H1 (cell line): ENCODE data around the gene ATP1A1. TPM values are rescaled to one million over a fixed set of nuclear protein-coding genes. Genes with fewer than 3 reads are reported as not detected.

ENCODE experiments used
- CTCF ChIA-PET: fragments of 300-600 bp; sonication (Branson Sonifier 250); formaldehyde crosslinking; loops from one replicate; lab custom pipeline; 2021; ENCODE audit not compliant: partially characterized antibody; lab: Charles Lee
- POLR2A ChIA-PET: fragments of 300-600 bp; sonication (Branson Sonifier 250); formaldehyde crosslinking; loops from one replicate; lab custom pipeline; 2021; ENCODE audit warnings: inconsistent platforms; ENCODE audit not compliant: partially characterized antibody; lab: Charles Lee
- DNase-seq, 2 experiments: peaks; one replicate each; pipeline versions ENCODE4 v3.0.0 to v3.0.0-alpha.2; 2010 to 2022; ENCODE audit warnings: low spot score in 2 of 2, low read depth in 1 of 2, mixed read lengths in 1 of 2
- FAIRE-seq: peaks from 2 replicates; lab custom pipeline; 2011; peaks lifted over from hg19 to GRCh38; lab: Jason Lieb, UNC
- H2AFZ ChIP-seq: 2 replicates; pipeline ENCODE4 v1.8.1; 2012; ENCODE audit warnings: low read length, inconsistent platforms
- H2AK5ac ChIP-seq: 2 replicates; pipeline ENCODE4 v1.6.1; 2013; ENCODE audit warnings: low read depth, low read length
- H2BK120ac ChIP-seq: replicated peaks from 2 replicates; pipeline ENCODE3; 2013; ENCODE audit warnings: low read depth, low read length, inconsistent platforms
- H2BK12ac ChIP-seq: 2 replicates; pipeline ENCODE4 v1.6.1; 2013; ENCODE audit warnings: low read depth, low read length
- H2BK15ac ChIP-seq: 2 replicates; pipeline ENCODE4 v1.6.1; 2013; ENCODE audit warnings: low read length
- H2BK20ac ChIP-seq: 2 replicates; pipeline ENCODE4 v1.6.1; 2013; ENCODE audit warnings: low read length
- H2BK5ac ChIP-seq: 2 replicates; pipeline ENCODE4 v1.6.1; 2013; ENCODE audit warnings: low read depth, low read length
- H3K14ac ChIP-seq: 2 replicates; pipeline ENCODE4 v1.6.1; 2013; ENCODE audit warnings: inconsistent platforms; ENCODE audit not compliant: insufficient read length
- H3K18ac ChIP-seq: 2 replicates; pipeline ENCODE4 v1.6.1; 2013; ENCODE audit warnings: low read length; ENCODE audit errors: extremely low read depth
- H3K23ac ChIP-seq: 2 replicates; pipeline ENCODE4 v1.6.1; 2013; ENCODE audit warnings: inconsistent platforms; ENCODE audit not compliant: insufficient read length
- H3K23me2 ChIP-seq: 2 replicates; pipeline ENCODE4 v1.6.1; 2013; ENCODE audit warnings: low read depth, low read length
- H3K27ac ChIP-seq: 2 replicates; pipeline ENCODE4 v1.6.1; 2011; ENCODE audit warnings: low read depth, low read length, inconsistent platforms
- H3K27me3 ChIP-seq, 4 experiments: replicated peaks in 1 of 4; 1 replicate in 1 of 4; 2 replicates in 3 of 4; pipeline versions ENCODE4 v1.6.1 to v1.8.1; 2011 to 2013; ENCODE audit warnings: low read length in 3 of 4, mild to moderate bottlenecking in 3 of 4, inconsistent platforms in 2 of 4, mixed read lengths in 2 of 4, moderate library complexity in 1 of 4; ENCODE audit not compliant: control insufficient read depth in 3 of 4, insufficient read depth in 3 of 4; ENCODE audit errors: extremely low read depth in 1 of 4
- H3K36me3 ChIP-seq, 4 experiments: 2 replicates each; pipeline versions ENCODE4 v1.6.1 to v1.8.1; 2011 to 2013; ENCODE audit warnings: mild to moderate bottlenecking in 4 of 4, low read length in 3 of 4, moderate library complexity in 2 of 4, control low read depth in 1 of 4, inconsistent platforms in 1 of 4; ENCODE audit not compliant: insufficient read depth in 4 of 4, control insufficient read depth in 2 of 4
- H3K4ac ChIP-seq: replicated peaks from 2 replicates; pipeline ENCODE3; 2013; ENCODE audit warnings: low read length, low read depth, mixed read lengths, inconsistent platforms; ENCODE audit not compliant: insufficient read length
- H3K4me1 ChIP-seq, 4 experiments: replicated peaks in 1 of 4; 1 replicate in 1 of 4; 2 replicates in 3 of 4; pipeline versions ENCODE4 v1.6.1 to v1.8.1; 2011 to 2013; ENCODE audit warnings: low read length in 3 of 4, inconsistent platforms in 2 of 4, mixed read lengths in 1 of 4; ENCODE audit not compliant: insufficient read depth in 4 of 4, control insufficient read depth in 3 of 4
- H3K4me2 ChIP-seq, 2 experiments: 2 replicates each; pipeline versions ENCODE4 v1.6.1 to v1.8.1; 2011 to 2013; ENCODE audit warnings: low read depth in 2 of 2, low read length in 2 of 2, control low read depth in 1 of 2, inconsistent platforms in 1 of 2, mild to moderate bottlenecking in 1 of 2; ENCODE audit not compliant: insufficient read depth in 1 of 2
- H3K4me3 ChIP-seq, 4 experiments: fragments of 200-600, 300-600 bp in 1 of 4; sonication (generic), shearing (Covaris generic), sonication (Bioruptor Twin) in 1 of 4; 2 replicates each; pipeline versions ENCODE4 v1.5.1 to v1.8.1; 2011 to 2016; ENCODE audit warnings: low read length in 4 of 4, low read depth in 3 of 4, control low read depth in 2 of 4, inconsistent platforms in 2 of 4, mild to moderate bottlenecking in 2 of 4, mixed read lengths in 1 of 4, moderate library complexity in 1 of 4; ENCODE audit not compliant: insufficient read depth in 2 of 4; ENCODE audit errors: extremely low read depth in 1 of 4
- H3K56ac ChIP-seq: replicated peaks from 2 replicates; pipeline ENCODE3; 2013; ENCODE audit warnings: low read depth, mild to moderate bottlenecking, mixed read lengths, low read length, inconsistent platforms; ENCODE audit not compliant: insufficient read length
- H3K79me1 ChIP-seq: 2 replicates; pipeline ENCODE4 v1.6.1; 2013; ENCODE audit warnings: low read depth, low read length, control low read depth
- H3K79me2 ChIP-seq, 2 experiments: 2 replicates each; pipeline versions ENCODE4 v1.6.1 to v1.8.1; 2012 to 2013; ENCODE audit warnings: low read length in 2 of 2, mild to moderate bottlenecking in 2 of 2, inconsistent platforms in 1 of 2; ENCODE audit not compliant: insufficient read depth in 2 of 2, control insufficient read depth in 1 of 2
- H3K9ac ChIP-seq, 4 experiments: replicated peaks in 1 of 4; 1 replicate in 1 of 4; 2 replicates in 3 of 4; pipeline versions ENCODE4 v1.6.1 to v1.8.1; 2011 to 2013; ENCODE audit warnings: low read depth in 3 of 4, low read length in 3 of 4, control low read depth in 2 of 4, mild to moderate bottlenecking in 2 of 4, moderate library complexity in 2 of 4, inconsistent platforms in 1 of 4; ENCODE audit errors: extremely low read depth in 1 of 4
- H3K9me3 ChIP-seq, 2 experiments: 2 replicates each; pipeline versions ENCODE4 v1.6.1 to v1.8.1; 2012 to 2013; ENCODE audit warnings: mild to moderate bottlenecking in 2 of 2, moderate library complexity in 2 of 2, control low read depth in 1 of 2, inconsistent platforms in 1 of 2, low read depth in 1 of 2, low read length in 1 of 2, mixed read lengths in 1 of 2; ENCODE audit not compliant: insufficient read depth in 2 of 2
- H4K20me1 ChIP-seq, 2 experiments: replicated peaks in 1 of 2; 2 replicates each; pipeline versions ENCODE3 to v1.8.1; 2011 to 2013; ENCODE audit warnings: inconsistent platforms in 2 of 2, low read length in 2 of 2, mild to moderate bottlenecking in 1 of 2; ENCODE audit not compliant: insufficient read depth in 2 of 2, control insufficient read depth in 1 of 2
- H4K5ac ChIP-seq: 2 replicates; pipeline ENCODE4 v1.6.1; 2013; ENCODE audit warnings: low read length, low read depth, mixed read lengths, inconsistent platforms; ENCODE audit not compliant: insufficient read length
- H4K8ac ChIP-seq: 2 replicates; pipeline ENCODE4 v1.8.0; 2013; ENCODE audit warnings: mild to moderate bottlenecking, moderate library complexity, low read length, inconsistent platforms; ENCODE audit not compliant: insufficient read depth; ENCODE audit errors: extremely low read depth
- H4K91ac ChIP-seq: replicated peaks from 2 replicates; pipeline ENCODE3; 2013; ENCODE audit warnings: low read length, mixed read lengths, inconsistent platforms; ENCODE audit not compliant: insufficient read length
- SP2 ChIP-seq: IDR thresholded peaks from 2 replicates; pipeline ENCODE4 v1.6.1; 2012; ENCODE audit warnings: mild to moderate bottlenecking, low read length, inconsistent platforms
- WGBS, 2 experiments: shearing (Covaris generic) in 1 of 2; methylation state at CpG; one replicate each; pipeline versions ENCODE4 v1.1.6 to v1.1.7; 2013 to 2015; ENCODE audit warnings: low lambda C conversion rate in 2 of 2, mixed read lengths in 2 of 2, inconsistent platforms in 1 of 2, low coverage in 1 of 2, missing lambda C conversion rate in 1 of 2; ENCODE audit not compliant: insufficient replicate concordance in 2 of 2, insufficient coverage in 1 of 2, insufficient read length in 1 of 2; ENCODE audit errors: extremely low coverage in 1 of 2, missing lambda C conversion rate in 1 of 2; 5-methylcytosine and 5-hydroxymethylcytosine counted together
- polyA plus RNA-seq, 7 experiments: library from polyadenylated mRNA; depleted of rRNA in 3 of 7; stranded (reverse) in 5 of 7; unstranded in 2 of 7; fragments of >200 nt in 5 of 7; fragments of 200-250 nt in 2 of 7; gene quantifications; 1 replicate in 5 of 7; 2 replicates in 1 of 7; 4 replicates in 1 of 7; pipeline versions ENCODE4 v1.2.1 to v1.2.3, GENCODE V29; 2011 to 2013; ENCODE audit warnings: missing spikeins in 2 of 7, mixed read lengths in 2 of 7
- total RNA-seq: library from RNA; stranded (reverse); fragmentation: NEBNext Ultra II Directional; extraction: Animal tissue kit (Norgen Biotek cat#: 25700); gene quantifications from 2 replicates; pipeline ENCODE4 v1.2.1, GENCODE V29; 2021

ATP1A1 gene
- total and polyA plus RNA-seq, 2 of the 8 experiments (the other 6 are each of a cell fraction or from before 2014, with no cell fraction given) = 222 to 325 TPM

DNA sequence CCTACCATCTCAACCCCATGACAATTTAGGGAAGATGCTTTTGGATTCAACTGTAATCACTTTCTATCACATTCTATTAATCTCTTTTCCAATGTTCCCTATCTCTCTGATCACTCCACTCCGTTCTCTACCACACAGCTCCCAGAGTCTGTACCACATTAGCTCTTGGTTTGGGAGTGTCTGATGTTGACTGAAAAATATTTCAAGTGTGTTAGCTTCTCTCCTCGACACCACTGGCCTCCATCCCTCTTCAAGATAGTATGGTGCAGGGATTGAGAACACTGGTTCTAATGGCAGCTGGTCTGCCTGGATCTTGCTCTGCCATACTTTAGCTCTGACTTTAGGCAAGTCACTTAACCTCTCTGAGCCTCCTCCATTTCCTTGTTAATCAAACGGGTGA lies 39.9 kb downstream of the ATP1A1 start:
- Histone ChIP-seq H3K79me1 (no peaks in the 10 kb centered on the region), H2BK120ac (no peak overlapping the region), H3K4me1 (peaks cover 0 to 10% (median 6%) of the 10 kb centered on the region in 4 experiments; a peak in 4 of 7 replicates), H3K56ac (no peak overlapping the region), H3K23me2 (no peaks in the 10 kb centered on the region), H4K5ac (no peak overlapping the region), H3K27ac (no peak overlapping the region), H2BK12ac (no peak overlapping the region), H2AFZ (no peak overlapping the region), H3K9ac (no peak overlapping the region), H4K8ac (no peak overlapping the region), H3K23ac (no peak overlapping the region), H2BK5ac (no peak overlapping the region), H4K20me1 (no peaks in the 10 kb centered on the region), H3K79me2 (no peaks in the 10 kb centered on the region), H3K4me2 (no peak overlapping the region), H2AK5ac (no peak overlapping the region), H3K36me3 (no peaks in the 10 kb centered on the region), H2BK20ac (no peak overlapping the region), H3K18ac (no peak overlapping the region), H3K14ac (no peak overlapping the region), H4K91ac (no peak overlapping the region), H3K9me3 (no peaks in the 10 kb centered on the region), H3K27me3 (no peaks in the 10 kb centered on the region), H3K4me3 (no peak overlapping the region), H3K4ac (no peak overlapping the region), H2BK15ac (no peak overlapping the region)
- no peak for FAIRE-seq
- CTCF ChIA-PET = interaction anchor here (1.1 to 4.0 kb wide), 5 partner anchors 10 to 86 kb away, joined by 3 to 31 read pairs (median 5); no protein-coding TSS in a partner anchor
- 88% methylated on average over 3 of the region's 3 CpGs; no CpG with 5 or more reads in 1 of the 2 experiments for WGBS, 2 experiments
- TF ChIP-seq SP2 = no peak
- DNase-seq = no peak
- POLR2A ChIA-PET = interaction anchor here (1.6 kb wide), 1 partner anchor 11 kb away, joined by 6 read pairs; no protein-coding TSS in a partner anchor
